GM12878 (cell line): ENCODE results near the gene HSD17B12. TPM values are rescaled to one million over a fixed set of nuclear protein-coding genes. Genes with fewer than 3 reads are reported as not detected.

Experiments used
- ATAC-seq: fragments of 200-7000 bp; cut with Tn5 transposase; 3 replicates; pipeline ENCODE4 v1.9.1; 2020; ENCODE audit warnings: mild to moderate bottlenecking, moderate library complexity
- BruUV-seq: library from RNA; stranded (reverse); fragments of 400-500 nt; replicated peaks from 2 replicates; lab custom pipeline; 2021; lab: Mats Ljungman, UMichigan
- CTCF ChIA-PET: fragments of 300-600 bp; sonication (Branson Sonifier 250); formaldehyde crosslinking; extraction: SDS; loops from one replicate; lab custom pipeline; 2021; ENCODE audit warnings: inconsistent platforms; lab: Yijun Ruan, JAX
- POLR2A ChIA-PET: fragments of 350-600 bp; formaldehyde crosslinking; extraction: SDS; loops from one replicate; lab custom pipeline; 2021; ENCODE audit warnings: inconsistent platforms; lab: Charles Lee
- RAD21 ChIA-PET: fragments of 300-600 bp; sonication (Branson Sonifier 250); formaldehyde crosslinking; loops from one replicate; lab custom pipeline; 2023; ENCODE audit warnings: antibody characterized with exemption; ENCODE audit not compliant: unreplicated experiment; lab: Charles Lee
- SMC1A ChIA-PET: fragments of 300-600 bp; sonication (Branson Sonifier 250); formaldehyde crosslinking; loops from one replicate; lab custom pipeline; 2023; ENCODE audit not compliant: unreplicated experiment, uncharacterized antibody; lab: Charles Lee
- DNase-seq: peaks from one replicate; pipeline ENCODE4 v3.0.0-alpha.2; 2011; ENCODE audit warnings: low read depth, low spot score
- FAIRE-seq: peaks from 3 replicates; lab custom pipeline; 2011; peaks lifted over from hg19 to GRCh38; lab: Jason Lieb, UNC
- H2AFZ ChIP-seq: 2 replicates; pipeline ENCODE4 v1.6.0; 2011; ENCODE audit warnings: low read depth, low read length, control low read depth; ENCODE audit not compliant: control insufficient read depth
- H3K27ac ChIP-seq: 2 replicates; pipeline ENCODE4 v1.5.1; 2011; ENCODE audit warnings: control low read depth; ENCODE audit not compliant: control insufficient read depth, insufficient read depth
- H3K27me3 ChIP-seq, 2 experiments: replicated peaks in 1 of 2; 2 replicates each; pipeline versions ENCODE4 v1.6.0 to v1.6.1; 2011; ENCODE audit warnings: low read length in 1 of 2; ENCODE audit not compliant: control insufficient read depth in 2 of 2, insufficient read depth in 2 of 2
- H3K36me3 ChIP-seq, 2 experiments: 2 replicates each; pipeline ENCODE4 v1.5.1; 2011; ENCODE audit warnings: low read length in 1 of 2; ENCODE audit not compliant: control insufficient read depth in 2 of 2, insufficient read depth in 2 of 2
- H3K4me1 ChIP-seq: 2 replicates; pipeline ENCODE4 v1.6.1; 2011; ENCODE audit warnings: mild to moderate bottlenecking, low read length, moderate library complexity, mixed read lengths; ENCODE audit not compliant: control insufficient read depth, insufficient read depth
- H3K4me2 ChIP-seq: 2 replicates; pipeline ENCODE4 v1.6.0; 2011; ENCODE audit warnings: control low read depth; ENCODE audit not compliant: control insufficient read depth, insufficient read depth
- H3K4me3 ChIP-seq: fragments of 200-600 bp; sonication (generic); 2 replicates; pipeline ENCODE4 v1.5.1; 2016
- H3K79me2 ChIP-seq: 2 replicates; pipeline ENCODE4 v1.6.0; 2011; ENCODE audit warnings: low read length; ENCODE audit not compliant: control insufficient read depth, insufficient read depth
- H3K9ac ChIP-seq: 2 replicates; pipeline ENCODE4 v1.8.0; 2011; ENCODE audit warnings: low read length, control low read depth, mixed read lengths; ENCODE audit not compliant: control insufficient read depth, insufficient read depth
- H3K9me3 ChIP-seq: replicated peaks from 3 replicates; pipeline ENCODE4 v1.5.1; 2011; ENCODE audit warnings: mild to moderate bottlenecking, low read length; ENCODE audit not compliant: control insufficient read depth, insufficient read depth
- H4K20me1 ChIP-seq: 2 replicates; pipeline ENCODE4 v1.6.0; 2011; ENCODE audit not compliant: control insufficient read depth, insufficient read depth
- CBFB ChIP-seq: IDR thresholded peaks from 2 replicates; pipeline ENCODE4 v1.6.1; 2016; ENCODE audit warnings: antibody characterized with exemption, low read depth
- CHD2 ChIP-seq: IDR thresholded peaks from 2 replicates; pipeline ENCODE4 v1.6.1; 2011; ENCODE audit warnings: low read depth, low read length, improper control_type of control experiment, borderline replicate concordance
- GABPA ChIP-seq: IDR thresholded peaks from 2 replicates; pipeline ENCODE4 v1.6.1; 2014; ENCODE audit warnings: antibody characterized with exemption, low read depth, mild to moderate bottlenecking, inconsistent platforms
- MXI1 ChIP-seq: fragments of 150-350 bp; IDR thresholded peaks from 2 replicates; pipeline ENCODE4 v1.6.1; 2011; ENCODE audit warnings: low read depth, mild to moderate bottlenecking, inconsistent platforms, low read length, improper control_type of control experiment
- NFIC ChIP-seq: IDR thresholded peaks from 2 replicates; pipeline ENCODE4 v1.6.1; 2012; ENCODE audit warnings: low read depth, mild to moderate bottlenecking, inconsistent platforms, low read length, moderate library complexity
- POLR2A ChIP-seq: IDR thresholded peaks from 2 replicates; pipeline ENCODE4 v1.6.1; 2011; ENCODE audit warnings: low read depth, mild to moderate bottlenecking, low read length
- RAD51 ChIP-seq: fragments of 450-650 bp; IDR thresholded peaks from 2 replicates; pipeline ENCODE4 v1.6.1; 2016; ENCODE audit warnings: moderate library complexity, mild to moderate bottlenecking, inconsistent platforms
- RUNX3 ChIP-seq: IDR thresholded peaks from 2 replicates; pipeline ENCODE4 v1.6.1; 2012; ENCODE audit warnings: low read length, inconsistent platforms
- TAF1 ChIP-seq: IDR thresholded peaks from 2 replicates; pipeline ENCODE4 v1.6.1; 2011; ENCODE audit warnings: mild to moderate bottlenecking, low read depth, low read length, borderline replicate concordance
- TCF12 ChIP-seq: IDR thresholded peaks from 2 replicates; pipeline ENCODE4 v1.6.1; 2011; ENCODE audit warnings: low read depth, mild to moderate bottlenecking, low read length
- ZBED1 ChIP-seq: IDR thresholded peaks from 2 replicates; pipeline ENCODE4 v1.6.1; 2016; ENCODE audit warnings: borderline replicate concordance
- ZNF217 ChIP-seq: fragments of 450-650 bp; IDR thresholded peaks from 2 replicates; pipeline ENCODE4 v1.6.1; 2017; ENCODE audit warnings: antibody characterized with exemption, mild to moderate bottlenecking
- WGBS: methylation state at CpG from one replicate; pipeline ENCODE4 v1.1.6; 2016; ENCODE audit warnings: low lambda C conversion rate; ENCODE audit not compliant: insufficient replicate concordance, insufficient coverage; ENCODE audit errors: missing lambda C conversion rate; 5-methylcytosine and 5-hydroxymethylcytosine counted together
- in situ Hi-C: fragments of 300-500 bp; cut with MboI; formaldehyde crosslinking; loops from 9 replicates; pipeline ENCODE4 v1.14.3; 2018; ENCODE audit warnings: mixed read lengths
- intact Hi-C: fragments of 100-400 bp; cut with micrococcal nuclease; formaldehyde crosslinking; loops from one replicate; pipeline ENCODE4 v1.14.2; 2022; ENCODE audit not compliant: unreplicated experiment
- polyA plus RNA-seq, 11 experiments: library from polyadenylated mRNA; depleted of rRNA in 4 of 11; unstranded in 6 of 11; stranded (reverse) in 5 of 11; fragments of >200 nt; fragmentation: Nextera tagmentation in 4 of 11; fragmentation: Illumina TruSeq in 1 of 11; extraction: Ambion mirVana in 4 of 11; extraction: Trizol in 1 of 11; gene quantifications; 1 replicate in 1 of 11; 2 replicates in 10 of 11; pipeline versions ENCODE4 v1.2.1 to v1.2.3, GENCODE V29; 2011 to 2016; ENCODE audit warnings: inconsistent platforms in 2 of 11, missing spikeins in 2 of 11, low read depth in 1 of 11
- total RNA-seq, 4 experiments: library from RNA; depleted of rRNA in 3 of 4; stranded (reverse); fragments of >200 nt in 3 of 4; fragmentation: Illumina TruSeq in 1 of 4; extraction: Trizol in 1 of 4; gene quantifications; 2 replicates each; pipeline versions ENCODE4 v1.2.1 to v1.2.3, GENCODE V29; 2013 to 2021
- TF ChIP-seq, protein P1 (sequence below), 3 experiments: IDR thresholded peaks in 2 of 3; conservative IDR thresholded peaks in 1 of 3; 2 replicates each; pipeline ENCODE4 v1.5.1; 2011; ENCODE audit warnings: low read depth in 3 of 3, low read length in 3 of 3, mild to moderate bottlenecking in 3 of 3, control low read depth in 2 of 3, moderate library complexity in 2 of 3, inconsistent platforms in 1 of 3, mixed read lengths in 1 of 3; ENCODE audit not compliant: control insufficient read depth in 2 of 3, insufficient read depth in 1 of 3; ENCODE audit errors: extremely low read depth in 1 of 3
- TF ChIP-seq, protein P2 (sequence below): IDR thresholded peaks from 2 replicates; pipeline ENCODE4 v1.6.1; 2012; ENCODE audit warnings: low read depth, low read length, improper control_type of control experiment
- TF ChIP-seq, protein P3 (sequence below): fragments of 450-650 bp; IDR thresholded peaks from 2 replicates; pipeline ENCODE4 v1.6.1; 2017; ENCODE audit warnings: mild to moderate bottlenecking, low read depth, inconsistent platforms; ENCODE audit not compliant: poor library complexity, severe bottlenecking
- TF ChIP-seq, protein P4 (sequence below): fragments of 450-650 bp; formaldehyde crosslinking; IDR thresholded peaks from 2 replicates; pipeline ENCODE4 v1.4.0; 2022; ENCODE audit warnings: mild to moderate bottlenecking, moderate library complexity

HSD17B12 gene
- total and polyA plus RNA-seq, 10 of the 15 experiments (the other 5 are each of a cell fraction or from before 2014, with no cell fraction given) = 23.6 to 88.0 (median 64.7) TPM

DNA sequence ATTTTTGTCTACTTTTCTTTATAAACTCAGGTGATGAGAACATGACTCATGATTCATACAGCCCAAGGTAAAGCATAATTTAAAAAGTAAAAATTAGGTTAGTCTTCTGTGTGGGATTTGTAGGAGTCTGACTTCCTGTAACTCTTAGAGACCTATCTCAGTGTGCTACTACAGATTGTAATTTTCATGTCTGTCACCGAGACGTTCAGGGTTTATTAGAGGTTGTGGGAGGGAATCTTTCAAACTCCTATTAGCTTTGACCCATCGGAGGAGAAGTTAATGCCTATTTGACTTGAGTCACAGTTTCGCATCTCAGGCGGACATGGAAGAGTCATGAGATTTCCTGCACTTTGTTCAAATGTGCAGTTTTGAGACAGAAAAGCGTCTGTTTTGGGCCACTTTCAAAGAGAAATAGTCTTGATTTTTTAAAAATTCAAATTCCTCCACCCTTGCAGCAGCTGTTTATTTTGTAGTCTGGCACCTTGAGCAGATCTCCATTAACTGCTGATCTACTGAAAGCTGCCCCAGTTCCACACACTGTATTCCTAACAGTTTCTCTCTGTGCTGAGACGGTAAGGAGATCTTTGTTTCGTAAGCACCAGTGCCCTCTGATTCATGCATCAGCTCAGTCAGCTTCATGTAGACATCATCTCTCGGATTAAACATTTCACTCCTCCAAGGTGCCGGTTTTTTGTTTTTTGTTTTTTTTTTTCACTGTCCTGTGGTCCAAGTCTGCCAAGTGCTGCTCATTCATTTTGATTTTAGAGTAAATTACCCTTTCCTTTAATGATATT, 224.4 kb downstream of the HSD17B12 start:
- peaks cover 1 to 15% of the 10 kb centered on the region in 2 experiments; a peak in 3 of 4 replicates for H3K36me3 ChIP-seq
- TF ChIP-seq POLR2A (no peak), RAD51 (no peak), TCF12 (no peak), GABPA (no peak), CBFB (no peak), RUNX3 (no peak), ZNF217 (no peak), ZBED1 (no peak), TAF1 (no peak), CHD2 (no peak), NFIC (no peak), MXI1 (no peak)
- TF ChIP-seq, protein P1, sequence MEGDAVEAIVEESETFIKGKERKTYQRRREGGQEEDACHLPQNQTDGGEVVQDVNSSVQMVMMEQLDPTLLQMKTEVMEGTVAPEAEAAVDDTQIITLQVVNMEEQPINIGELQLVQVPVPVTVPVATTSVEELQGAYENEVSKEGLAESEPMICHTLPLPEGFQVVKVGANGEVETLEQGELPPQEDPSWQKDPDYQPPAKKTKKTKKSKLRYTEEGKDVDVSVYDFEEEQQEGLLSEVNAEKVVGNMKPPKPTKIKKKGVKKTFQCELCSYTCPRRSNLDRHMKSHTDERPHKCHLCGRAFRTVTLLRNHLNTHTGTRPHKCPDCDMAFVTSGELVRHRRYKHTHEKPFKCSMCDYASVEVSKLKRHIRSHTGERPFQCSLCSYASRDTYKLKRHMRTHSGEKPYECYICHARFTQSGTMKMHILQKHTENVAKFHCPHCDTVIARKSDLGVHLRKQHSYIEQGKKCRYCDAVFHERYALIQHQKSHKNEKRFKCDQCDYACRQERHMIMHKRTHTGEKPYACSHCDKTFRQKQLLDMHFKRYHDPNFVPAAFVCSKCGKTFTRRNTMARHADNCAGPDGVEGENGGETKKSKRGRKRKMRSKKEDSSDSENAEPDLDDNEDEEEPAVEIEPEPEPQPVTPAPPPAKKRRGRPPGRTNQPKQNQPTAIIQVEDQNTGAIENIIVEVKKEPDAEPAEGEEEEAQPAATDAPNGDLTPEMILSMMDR (IDR thresholded peaks at IDR 0.05 in 2 of 3, conservative IDR thresholded peaks at IDR 0.05 in 1 of 3; ENCODE audit: control insufficient read depth in 2 of 3, extremely low read depth in 1 of 3, insufficient read depth in 1 of 3, low read depth in 3 of 3, low read length in 3 of 3) = no peak
- TF ChIP-seq, protein P2, sequence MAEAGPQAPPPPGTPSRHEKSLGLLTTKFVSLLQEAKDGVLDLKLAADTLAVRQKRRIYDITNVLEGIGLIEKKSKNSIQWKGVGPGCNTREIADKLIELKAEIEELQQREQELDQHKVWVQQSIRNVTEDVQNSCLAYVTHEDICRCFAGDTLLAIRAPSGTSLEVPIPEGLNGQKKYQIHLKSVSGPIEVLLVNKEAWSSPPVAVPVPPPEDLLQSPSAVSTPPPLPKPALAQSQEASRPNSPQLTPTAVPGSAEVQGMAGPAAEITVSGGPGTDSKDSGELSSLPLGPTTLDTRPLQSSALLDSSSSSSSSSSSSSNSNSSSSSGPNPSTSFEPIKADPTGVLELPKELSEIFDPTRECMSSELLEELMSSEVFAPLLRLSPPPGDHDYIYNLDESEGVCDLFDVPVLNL = no peak
- TF ChIP-seq, protein P3, sequence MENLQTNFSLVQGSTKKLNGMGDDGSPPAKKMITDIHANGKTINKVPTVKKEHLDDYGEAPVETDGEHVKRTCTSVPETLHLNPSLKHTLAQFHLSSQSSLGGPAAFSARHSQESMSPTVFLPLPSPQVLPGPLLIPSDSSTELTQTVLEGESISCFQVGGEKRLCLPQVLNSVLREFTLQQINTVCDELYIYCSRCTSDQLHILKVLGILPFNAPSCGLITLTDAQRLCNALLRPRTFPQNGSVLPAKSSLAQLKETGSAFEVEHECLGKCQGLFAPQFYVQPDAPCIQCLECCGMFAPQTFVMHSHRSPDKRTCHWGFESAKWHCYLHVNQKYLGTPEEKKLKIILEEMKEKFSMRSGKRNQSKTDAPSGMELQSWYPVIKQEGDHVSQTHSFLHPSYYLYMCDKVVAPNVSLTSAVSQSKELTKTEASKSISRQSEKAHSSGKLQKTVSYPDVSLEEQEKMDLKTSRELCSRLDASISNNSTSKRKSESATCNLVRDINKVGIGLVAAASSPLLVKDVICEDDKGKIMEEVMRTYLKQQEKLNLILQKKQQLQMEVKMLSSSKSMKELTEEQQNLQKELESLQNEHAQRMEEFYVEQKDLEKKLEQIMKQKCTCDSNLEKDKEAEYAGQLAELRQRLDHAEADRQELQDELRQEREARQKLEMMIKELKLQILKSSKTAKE = no peak
- TF ChIP-seq, protein P4, sequence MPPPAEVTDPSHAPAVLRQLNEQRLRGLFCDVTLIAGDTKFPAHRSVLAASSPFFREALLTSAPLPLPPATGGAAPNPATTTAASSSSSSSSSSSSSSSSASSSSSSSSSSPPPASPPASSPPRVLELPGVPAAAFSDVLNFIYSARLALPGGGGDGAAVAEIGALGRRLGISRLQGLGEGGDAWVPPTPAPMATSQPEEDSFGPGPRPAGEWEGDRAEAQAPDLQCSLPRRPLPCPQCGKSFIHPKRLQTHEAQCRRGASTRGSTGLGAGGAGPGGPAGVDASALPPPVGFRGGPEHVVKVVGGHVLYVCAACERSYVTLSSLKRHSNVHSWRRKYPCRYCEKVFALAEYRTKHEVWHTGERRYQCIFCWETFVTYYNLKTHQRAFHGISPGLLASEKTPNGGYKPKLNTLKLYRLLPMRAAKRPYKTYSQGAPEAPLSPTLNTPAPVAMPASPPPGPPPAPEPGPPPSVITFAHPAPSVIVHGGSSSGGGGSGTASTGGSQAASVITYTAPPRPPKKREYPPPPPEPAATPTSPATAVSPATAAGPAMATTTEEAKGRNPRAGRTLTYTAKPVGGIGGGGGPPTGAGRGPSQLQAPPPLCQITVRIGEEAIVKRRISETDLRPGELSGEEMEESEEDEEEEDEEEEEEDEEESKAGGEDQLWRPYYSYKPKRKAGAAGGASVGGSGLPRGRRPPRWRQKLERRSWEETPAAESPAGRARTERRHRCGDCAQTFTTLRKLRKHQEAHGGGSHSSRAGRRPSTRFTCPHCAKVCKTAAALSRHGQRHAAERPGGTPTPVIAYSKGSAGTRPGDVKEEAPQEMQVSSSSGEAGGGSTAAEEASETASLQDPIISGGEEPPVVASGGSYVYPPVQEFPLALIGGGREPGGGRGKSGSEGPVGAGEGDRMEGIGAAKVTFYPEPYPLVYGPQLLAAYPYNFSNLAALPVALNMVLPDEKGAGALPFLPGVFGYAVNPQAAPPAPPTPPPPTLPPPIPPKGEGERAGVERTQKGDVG (CRISPR knock-in tag) = no peak

More for the DNA sequence above, 224.4 kb downstream of the HSD17B12 start:
- FAIRE-seq (no peak), DNase-seq (no peak), ATAC-seq (no peak)
- H3K4me3 ChIP-seq = no peak overlapping the region
- no peaks in the 10 kb centered on the region for H3K79me2 ChIP-seq
- H3K9me3 ChIP-seq = no peaks in the 10 kb centered on the region
- CTCF ChIA-PET = interaction anchor here (1.0 to 1.6 kb wide), 2 partner anchors 20 to 54 kb away, joined by 3 read pairs; no protein-coding TSS in a partner anchor
- no TSS peak for BruUV-seq
- H3K4me2 ChIP-seq = no peak overlapping the region
- SMC1A ChIA-PET = interaction anchor here (0.8 kb wide), 1 partner anchor 9 kb away, joined by 5 read pairs; no protein-coding TSS in a partner anchor
- no peaks in the 10 kb centered on the region for H3K27me3 ChIP-seq
- H3K9ac ChIP-seq = no peak overlapping the region
- in situ Hi-C loops = no loop called here
- POLR2A ChIA-PET = no interaction called here
- intact Hi-C loops = no loop called here
- peaks cover 6% of the 10 kb centered on the region; the same call in 1 of the 2 replicates for H3K4me1 ChIP-seq
- RAD21 ChIA-PET = interaction anchor here (0.6 kb wide), 1 partner anchor 15 kb away, joined by 3 read pairs; no protein-coding TSS in a partner anchor
- H2AFZ ChIP-seq = no peak overlapping the region
- H3K27ac ChIP-seq = no peak overlapping the region
- WGBS = 96% methylated on average over 10 of the region's 10 CpGs
- no peaks in the 10 kb centered on the region for H4K20me1 ChIP-seq
